ENCODE data around the gene MAN1C1.

GRCh38 chr1:25795946-25796810 is 179.6 kb downstream of the MAN1C1 start:
- TF ChIP-seq CTCF (IDR thresholded peaks at IDR 0.05; ENCODE audit: poor library complexity, severe bottlenecking) (no peak), TAF1 (IDR thresholded peaks at IDR 0.05; ENCODE audit: low read depth) (no peak), MXI1 (conservative IDR thresholded peaks at IDR 0.05; ENCODE audit: poor library complexity, severe bottlenecking) (no peak), EP300 (conservative IDR thresholded peaks at IDR 0.05; ENCODE audit: poor library complexity, severe bottlenecking) (no peak), REST (IDR thresholded peaks at IDR 0.05; ENCODE audit: borderline replicate concordance) (no peak), POLR2AphosphoS5 (IDR thresholded peaks at IDR 0.05) (no peak), RAD21 (conservative IDR thresholded peaks at IDR 0.05) (no peak)
